HG02623 (cell line): ENCODE results near the gene PRR5L.
"Not testable (repeated sequence)": the region's sequence is repeated elsewhere in the genome, so short reads cannot be mapped to it uniquely, and the experiment has no call there.

Experiments used
- ATAC-seq: cut with Tn5 transposase; IDR thresholded peaks from one replicate; pipeline ENCODE4 v1.9.1; 2021; ENCODE audit warnings: moderate library complexity; ENCODE audit not compliant: unreplicated experiment

PRR5L gene

DNA sequence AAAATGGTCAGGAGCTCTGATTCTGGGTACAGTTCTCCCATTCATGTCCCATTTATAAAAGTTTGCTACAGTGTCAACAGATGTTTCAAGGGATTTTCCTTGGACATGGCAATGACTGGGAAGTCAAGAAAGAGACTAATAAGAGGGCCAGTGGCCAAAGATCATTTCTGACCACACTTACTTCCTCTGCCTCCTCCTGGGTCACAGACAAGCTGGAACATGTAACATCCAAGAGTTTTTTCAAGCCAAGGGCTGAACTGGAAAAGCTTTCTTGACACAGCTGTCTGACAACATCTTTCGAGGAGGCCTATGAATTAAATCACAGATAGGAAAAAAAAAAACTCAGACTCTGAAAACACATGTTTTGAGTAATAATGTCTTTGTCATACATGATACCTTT, 15.6 kb upstream of the PRR5L start:
- no peak for ATAC-seq

DNA sequence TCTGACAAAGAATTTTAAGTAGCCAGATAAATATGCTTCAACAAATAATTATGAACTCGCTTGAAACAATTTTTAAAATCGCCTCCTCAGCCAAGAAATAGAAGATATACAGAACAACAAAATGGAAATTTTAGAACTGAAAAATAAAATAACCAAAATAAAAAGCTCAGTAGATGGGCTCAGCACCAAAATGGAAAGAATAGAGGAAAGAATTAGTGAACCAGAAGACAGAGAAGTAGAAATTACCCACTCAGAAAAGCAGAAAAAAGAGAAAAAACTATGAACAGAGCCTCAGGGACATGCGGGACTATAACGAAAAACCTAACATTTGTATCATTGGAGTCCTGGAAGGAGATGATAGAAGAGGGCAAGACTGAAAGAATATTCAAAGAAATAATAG, 14.2 kb upstream of the PRR5L start:
- no peak for ATAC-seq

DNA sequence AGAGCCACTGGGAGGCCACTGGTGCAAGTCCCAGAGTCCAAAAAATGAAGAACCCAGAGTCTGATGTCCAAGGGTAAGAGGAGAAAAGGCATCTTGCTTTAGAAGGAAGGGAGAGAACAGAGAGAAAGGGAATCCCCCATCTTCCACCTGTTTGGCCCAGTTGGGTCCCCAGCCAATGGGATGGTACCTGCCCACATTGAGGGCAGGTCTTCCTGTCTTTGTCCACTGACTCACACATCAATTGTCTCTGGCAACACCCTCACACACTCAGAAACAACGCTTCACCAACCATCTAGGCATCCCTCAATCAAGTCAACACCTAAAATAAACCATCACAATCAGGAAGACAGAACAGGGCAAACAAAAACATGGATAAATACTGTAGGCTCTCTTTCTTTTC, 13.2 kb upstream of the PRR5L start:
- ATAC-seq, result no peak

DNA sequence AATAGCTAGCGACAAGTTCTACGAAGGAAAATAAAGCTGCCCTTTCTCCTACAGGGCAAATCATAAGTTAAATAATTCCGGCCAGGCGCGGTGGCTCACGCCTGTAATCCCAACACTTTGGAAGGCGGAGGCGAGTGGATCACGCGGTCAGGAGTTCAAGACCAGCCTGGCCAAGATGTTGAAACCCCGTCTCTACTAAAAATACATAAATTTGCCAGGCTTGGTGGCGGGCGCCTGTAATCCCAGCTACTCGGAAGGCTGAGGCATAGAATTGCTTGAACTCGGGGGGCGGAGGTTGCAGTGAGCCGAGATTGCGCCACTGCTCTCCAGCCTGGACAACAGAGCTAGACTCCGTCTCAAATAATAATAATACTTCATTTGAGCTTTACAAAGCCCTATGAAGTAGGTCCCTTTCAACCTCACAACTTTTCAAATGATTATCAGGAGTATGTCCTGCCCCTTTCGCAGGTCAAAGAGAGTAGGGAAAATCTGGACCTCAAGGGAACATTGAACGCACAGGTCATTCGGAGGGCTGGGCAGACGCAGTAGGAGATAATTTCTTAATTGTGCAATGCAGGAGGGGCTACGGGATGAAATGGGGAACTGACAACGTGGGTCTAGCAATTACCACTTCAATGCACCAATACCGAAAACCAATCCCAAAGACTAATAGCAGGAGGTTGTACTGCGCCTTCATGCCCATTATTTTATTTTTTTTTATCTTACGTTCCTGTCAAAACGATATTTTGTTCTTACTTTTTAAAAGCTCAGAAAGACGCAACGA, 7.5 kb upstream of the PRR5L start:
- ATAC-seq, result no peak

DNA sequence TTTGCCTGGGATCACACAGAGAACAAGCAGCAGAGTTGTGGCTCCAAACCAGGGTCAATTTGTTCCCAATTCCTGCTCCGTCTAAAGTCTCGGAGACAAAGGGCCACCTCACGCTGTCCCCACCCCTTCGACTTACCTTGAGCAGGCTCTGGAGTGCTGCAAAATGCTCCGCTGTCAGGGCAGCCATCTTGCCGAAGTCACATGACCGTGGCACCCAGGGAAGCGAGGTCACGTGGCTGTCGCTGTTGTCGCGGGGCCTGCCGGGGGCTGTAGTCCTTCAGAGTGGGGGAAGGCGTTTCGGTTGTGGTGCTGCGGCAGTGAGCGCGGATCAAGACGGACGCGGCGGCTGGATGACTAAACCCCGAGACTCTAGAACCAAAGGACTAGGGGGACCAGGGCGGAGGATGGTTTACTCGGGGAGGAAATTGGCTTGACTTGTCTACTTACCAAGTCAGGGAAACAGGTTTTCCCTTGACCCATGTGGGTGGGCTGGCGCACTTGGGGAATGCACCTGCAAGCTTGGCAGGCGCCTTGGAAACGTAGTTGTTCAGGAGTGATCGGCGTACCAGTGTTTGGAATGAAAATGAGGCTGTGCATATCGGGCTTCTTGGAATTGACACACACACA, 6.7 kb upstream of the PRR5L start, which contains the start of gene COMMD9:
Gene COMMD9, minus strand, starts transcription at position 199 of the 627 bp plus-strand sequence. Its CDS starts 12 bp downstream, at position 187.
- ATAC-seq, result peak; percentile 100

DNA sequence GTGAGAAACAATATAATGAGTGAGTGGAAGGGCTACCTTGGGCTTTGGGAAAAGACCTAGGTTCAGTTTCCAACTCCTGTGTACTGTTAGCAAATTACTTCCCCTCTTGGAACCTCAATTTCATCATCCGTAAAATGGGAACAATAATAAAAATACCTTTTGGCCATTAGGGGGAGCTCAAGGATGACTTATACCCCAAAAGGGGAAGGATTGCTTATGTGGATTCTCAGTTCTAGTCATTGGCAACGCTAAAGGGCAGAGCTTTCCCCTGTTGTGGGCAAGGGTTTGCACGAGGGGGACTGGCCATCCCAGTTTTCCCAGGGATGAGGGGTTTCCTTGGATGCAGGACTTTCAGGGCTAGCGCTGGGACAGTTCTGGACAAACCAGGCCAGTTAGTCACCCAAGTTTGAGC, 3.8 kb upstream of the PRR5L start:
- ATAC-seq, result no peak

DNA sequence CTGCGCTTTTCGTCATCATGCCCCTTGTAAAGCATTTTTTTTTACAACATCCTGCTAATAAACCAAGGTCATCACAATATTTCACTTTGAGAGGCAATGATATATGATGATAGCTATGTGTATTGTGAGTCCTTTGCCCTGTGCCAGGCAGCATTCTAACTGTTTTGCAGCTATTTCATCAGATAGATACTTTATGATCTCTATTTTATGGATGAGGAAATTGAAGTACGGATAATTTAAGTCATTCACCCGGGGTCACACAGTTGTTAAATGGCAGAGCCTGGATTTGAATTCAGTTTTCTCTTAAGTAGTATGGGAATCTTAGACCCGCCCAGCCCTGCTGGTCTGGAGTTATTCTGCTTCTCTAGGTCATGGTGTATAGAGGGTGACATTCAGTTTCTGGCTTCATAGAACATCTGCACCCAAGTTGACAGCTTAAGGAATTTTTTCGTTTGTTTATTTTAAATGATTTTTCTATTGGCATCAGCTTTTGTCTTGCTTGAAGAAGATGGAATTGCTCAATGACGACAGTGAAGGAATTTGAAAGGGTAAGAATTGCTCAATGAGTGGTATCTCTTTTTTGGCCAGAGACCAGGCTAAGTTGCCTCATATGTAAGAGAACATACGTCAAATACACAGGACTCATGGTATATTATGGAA, 926 bp downstream of the PRR5L start:
- ATAC-seq, result no peak

DNA sequence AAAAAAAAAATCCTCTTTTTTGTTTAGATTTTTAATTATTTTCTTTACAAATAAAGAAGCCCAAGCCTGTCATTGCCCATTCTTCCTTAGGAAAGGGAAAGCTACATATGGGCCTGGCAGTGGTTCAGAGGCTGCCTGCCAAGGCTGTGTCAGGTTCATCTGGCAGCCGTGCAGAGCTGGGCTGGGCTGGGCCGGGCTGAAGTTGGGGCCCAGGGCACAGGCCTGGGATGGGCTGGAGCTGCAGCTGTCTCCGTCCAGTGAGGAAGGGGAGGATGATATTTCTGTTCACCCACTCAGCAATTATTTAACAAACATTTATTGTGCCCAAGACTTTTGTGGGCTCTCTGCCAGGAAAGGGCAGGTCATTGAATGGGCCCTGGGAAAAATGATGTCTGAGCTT, 4.6 kb downstream of the PRR5L start:
- no peak for ATAC-seq

DNA sequence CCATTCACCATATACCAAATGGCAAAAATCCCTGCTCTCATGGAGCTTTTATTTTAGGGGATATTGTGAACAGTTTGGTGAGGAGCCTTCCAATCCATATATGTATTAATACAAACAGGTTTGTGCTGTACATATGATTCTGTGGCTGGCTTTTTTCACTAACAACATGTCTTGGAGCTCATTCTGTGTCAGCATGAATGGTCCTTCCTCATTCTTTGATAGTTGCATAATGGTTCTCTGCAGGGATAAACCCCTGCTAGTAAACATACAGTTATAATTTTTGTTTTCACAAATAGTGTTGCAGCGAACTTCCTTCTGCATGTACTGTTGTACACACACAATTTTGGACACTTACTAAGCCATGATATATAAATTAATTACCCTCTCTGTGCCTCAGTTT, 8.3 kb downstream of the PRR5L start:
- no peak for ATAC-seq

DNA sequence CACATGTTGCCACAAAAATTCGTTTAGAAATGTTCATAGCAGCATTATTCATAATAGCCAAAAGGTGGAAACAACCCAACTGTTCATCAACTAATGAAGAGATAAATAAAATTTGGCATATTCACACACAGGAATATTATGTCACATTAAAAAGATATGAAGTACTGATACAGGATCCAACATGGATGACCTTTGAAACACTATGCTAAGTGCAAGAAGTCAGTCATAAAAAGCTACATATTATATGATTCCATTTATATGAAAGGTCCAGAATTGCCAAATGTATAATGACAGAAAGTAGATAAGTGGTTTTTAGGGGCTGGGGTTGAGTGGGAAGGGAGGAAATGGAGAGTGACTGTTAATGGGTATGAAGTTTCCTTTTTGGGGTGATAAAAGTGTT, 9.0 kb downstream of the PRR5L start:
- no peak for ATAC-seq

DNA sequence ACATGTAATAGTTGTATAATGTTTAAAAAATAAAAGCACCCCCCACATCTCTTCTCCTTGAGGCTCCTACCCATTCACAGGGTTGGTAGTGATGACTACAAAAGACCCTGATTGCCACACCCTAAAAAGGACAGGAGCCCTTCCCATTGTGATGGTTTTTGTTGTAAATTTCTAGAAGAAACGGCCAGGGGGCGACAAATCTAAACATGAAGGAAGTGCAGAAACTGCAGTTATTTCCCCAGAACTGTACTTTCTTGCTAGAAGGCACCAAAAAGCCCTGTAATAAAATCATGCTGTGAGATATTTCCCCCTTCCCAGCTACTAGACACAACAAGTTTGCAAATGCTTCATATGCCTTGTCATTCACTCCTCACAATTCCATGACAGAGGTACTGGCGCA, 10.8 kb downstream of the PRR5L start:
- ATAC-seq, result no peak

DNA sequence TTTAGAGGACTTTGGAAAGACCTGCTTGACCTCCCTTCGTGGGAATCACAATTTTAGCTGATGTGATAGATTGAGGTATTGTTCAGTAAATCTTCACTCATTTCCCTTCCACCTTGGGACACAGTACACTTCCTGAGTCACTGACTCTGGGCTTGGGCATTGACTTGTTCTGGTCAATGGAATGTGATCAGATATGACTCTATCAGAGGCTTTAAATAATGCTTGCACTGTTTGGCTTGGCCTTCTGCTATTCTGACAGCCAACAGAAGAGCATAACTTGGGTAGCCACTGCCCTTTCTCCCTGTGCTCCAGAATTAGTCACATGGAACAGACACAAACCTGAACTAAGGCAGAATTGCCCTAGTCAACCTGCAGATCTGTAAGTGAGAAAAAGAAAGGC, 12.5 kb downstream of the PRR5L start:
- no peak for ATAC-seq

DNA sequence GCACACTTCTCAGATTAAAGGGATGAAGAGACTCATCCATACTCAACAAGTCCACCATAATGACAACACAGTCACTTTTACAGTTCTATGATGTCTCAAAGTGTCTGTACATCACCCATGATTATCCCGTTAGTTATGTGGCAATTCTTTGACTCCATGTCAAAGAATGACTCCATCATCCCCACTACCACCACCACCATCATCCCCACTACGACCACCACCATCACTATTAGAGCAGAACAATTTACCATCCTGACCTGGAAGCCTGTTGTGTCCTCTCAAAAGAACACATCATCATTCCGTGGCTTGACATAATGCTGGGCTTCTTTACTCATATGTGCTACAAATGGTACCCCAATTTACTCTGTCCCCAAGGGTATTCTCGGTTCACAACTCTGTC, 13.7 kb downstream of the PRR5L start:
- no peak for ATAC-seq

DNA sequence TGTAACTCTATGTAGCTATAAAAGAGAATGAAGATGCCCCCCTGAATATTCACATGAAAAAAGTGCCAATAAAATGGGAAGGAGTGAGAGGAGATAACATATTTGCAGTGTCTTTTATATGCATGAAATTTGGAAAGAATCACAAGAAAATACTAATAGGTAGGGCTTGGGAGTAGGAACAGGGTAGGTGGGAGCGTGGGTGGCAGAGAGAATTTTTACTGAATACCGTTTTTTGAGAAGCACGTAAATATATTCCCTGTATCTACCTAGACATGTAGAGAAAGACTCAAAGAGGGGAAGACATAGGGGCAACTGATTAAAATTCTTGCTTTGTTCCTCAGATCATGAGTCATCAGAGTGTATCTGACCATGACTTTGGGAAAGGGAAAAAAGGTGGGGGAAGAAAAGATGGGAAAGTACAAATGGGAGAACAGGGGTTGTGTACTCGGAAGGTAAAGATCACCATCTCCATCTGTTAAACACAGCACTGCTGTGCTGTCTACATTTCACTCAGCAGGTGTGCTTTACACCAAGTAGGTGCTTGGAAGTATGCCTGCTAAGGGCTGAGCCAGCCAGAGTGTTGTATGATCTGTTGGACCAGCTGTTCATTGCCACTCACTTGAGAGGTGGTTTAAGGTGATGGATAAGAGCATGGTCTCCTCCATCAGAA, 16.0 kb downstream of the PRR5L start:
- no peak for ATAC-seq

DNA sequence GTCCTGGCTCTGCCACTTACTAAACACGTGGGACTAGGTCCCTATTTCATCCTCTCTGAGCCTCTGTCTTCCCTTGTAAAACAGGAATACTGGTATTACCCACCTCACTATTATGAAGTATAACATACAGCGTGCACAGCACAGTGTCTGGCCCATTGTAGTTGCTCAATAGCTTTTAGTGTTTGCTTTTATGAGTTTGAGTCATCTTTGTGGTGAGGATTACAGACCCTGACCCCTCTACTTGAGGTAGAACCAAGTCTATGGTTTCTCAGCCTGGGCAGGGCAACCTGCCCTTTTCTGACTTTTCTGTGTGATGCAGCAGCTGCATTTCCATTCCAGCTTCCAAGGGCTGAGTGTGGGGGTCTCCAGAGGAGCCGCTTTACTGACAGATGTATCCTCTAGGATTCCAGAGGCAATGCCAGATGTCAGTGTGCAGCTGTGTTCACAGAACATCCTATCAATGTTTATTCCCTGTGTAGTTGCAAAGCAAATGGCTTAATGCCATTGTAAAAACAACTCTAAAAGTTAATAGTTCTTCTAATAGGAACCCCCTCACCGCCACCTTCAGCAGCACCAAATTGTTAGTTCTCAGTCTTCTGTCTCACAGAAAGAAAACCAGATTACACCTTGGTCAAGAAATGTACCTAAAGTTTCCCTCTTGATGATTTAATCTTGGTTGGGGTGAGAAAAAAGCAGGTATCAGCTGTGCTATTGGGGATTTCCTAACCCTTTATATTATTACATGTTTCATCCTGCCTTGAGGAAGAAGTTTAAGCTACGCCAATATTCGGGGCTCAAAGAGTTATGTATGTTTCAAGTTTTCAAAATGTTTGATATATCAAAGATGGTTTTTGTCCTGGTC, 16.8 kb downstream of the PRR5L start:
- no peak for ATAC-seq

DNA sequence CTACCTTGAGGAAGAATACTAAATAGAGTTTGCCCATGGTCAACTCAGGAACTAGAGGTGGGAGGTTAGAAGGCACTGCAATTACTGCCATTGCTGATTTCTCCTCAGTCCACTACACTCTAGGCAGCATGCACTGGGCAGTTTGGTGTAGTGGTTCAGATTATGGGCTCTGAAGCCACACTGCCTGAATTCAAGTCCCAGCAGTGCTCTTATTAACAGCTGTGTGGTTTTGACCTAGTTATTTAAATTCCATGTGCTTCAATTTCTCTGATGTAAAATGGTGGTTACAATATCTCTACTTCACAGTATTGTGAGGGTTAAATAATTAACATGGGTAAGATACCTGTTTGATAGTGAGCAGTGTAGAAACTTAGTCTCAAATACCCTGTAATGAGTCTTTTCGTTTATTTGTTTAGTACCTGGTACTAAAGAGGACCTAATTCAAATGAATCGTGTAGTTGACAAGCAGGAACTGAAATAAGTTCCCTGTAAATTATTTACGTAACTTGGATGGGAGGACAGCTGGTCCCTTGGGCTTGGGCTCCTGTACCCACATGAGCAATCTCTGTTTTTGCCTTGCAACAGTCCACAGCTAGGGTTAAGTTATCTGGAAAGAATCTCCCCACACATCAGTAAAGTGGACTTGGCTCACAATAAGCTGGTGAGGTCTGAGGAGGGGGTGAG, 17.8 kb downstream of the PRR5L start:
- ATAC-seq, result no peak

DNA sequence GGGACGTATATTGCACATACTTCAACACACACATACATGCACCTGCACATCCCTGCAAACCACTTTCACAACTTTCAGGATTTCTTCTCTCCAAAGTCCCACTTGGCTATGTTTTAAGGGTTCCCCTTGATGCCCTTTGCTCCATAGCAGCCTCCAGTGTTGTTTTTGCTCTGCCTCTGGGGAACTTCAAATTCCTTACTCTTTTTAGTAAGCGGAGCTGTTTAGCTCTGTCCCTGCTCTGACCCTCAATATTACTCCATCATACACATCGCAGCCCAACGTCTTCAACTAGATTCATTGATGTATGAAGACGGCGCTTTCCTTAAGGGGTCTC, 18.3 kb downstream of the PRR5L start:
- ATAC-seq, result no peak

DNA sequence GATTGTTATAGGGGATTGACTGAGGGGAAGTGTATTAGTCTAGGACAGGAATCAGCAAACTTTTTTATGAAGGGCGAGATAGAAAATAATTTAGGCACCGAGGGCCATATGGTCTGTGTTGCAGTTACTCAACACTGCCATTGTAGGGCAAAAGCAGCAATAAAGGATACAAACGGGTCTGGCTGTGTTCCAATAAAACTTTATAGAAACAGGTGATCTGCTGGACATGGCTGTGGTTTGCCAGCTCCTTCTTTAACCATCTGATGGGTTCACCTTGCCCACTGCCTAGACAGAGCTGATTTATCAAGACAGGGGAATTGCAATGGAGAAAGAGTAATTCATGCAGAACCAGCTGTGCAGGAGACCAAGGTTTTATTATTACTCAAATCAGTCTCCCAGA, 20.0 kb downstream of the PRR5L start:
- no peak for ATAC-seq

DNA sequence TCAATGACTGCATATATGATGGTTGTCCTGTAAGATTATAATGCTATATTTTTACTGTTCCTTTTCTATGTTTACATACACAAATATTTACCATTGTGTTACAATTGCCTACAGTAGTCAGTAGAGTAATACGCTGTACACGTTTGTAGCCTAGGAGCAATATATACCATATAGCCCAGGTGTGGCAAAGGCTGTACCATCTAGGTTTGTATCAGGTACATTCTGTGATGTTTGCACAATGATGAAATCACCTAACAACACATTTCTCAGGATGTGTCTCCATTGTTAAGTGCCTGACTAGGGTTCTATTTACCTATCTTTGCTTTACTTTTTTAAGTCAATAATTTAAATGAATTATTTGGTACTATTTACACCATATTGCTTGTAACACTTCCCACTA, 21.9 kb downstream of the PRR5L start:
- ATAC-seq, result no peak

DNA sequence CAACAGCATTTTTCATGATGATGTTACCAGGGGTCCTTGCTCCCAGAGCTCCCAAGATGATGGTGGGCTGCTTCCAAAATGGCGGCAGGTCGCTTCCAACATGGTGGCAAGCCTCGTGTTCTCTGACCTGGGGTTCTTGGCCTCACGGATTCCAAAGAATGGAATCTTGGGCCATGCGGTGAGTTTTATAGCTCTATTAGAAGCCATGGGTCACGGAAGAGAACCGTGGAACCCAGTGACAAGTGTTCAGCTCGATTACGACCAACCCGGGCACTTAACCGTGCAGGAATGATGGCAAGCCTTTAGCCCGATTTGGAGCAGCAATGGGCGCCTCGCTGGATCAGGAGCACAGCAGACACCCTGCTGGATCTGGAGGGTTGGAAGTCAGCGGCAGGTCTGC, 28.9 kb downstream of the PRR5L start:
- not testable (repeated sequence) for ATAC-seq
